NCI-H2196 (cell line): Measurements from ENCODE around the gene ATRN.

Source experiments
- DNase-seq: peaks from one replicate; lab custom pipeline; 2025; ENCODE audit not compliant: unreplicated experiment; lab: John Stamatoyannopoulos, UW

The ATRN gene

DNA sequence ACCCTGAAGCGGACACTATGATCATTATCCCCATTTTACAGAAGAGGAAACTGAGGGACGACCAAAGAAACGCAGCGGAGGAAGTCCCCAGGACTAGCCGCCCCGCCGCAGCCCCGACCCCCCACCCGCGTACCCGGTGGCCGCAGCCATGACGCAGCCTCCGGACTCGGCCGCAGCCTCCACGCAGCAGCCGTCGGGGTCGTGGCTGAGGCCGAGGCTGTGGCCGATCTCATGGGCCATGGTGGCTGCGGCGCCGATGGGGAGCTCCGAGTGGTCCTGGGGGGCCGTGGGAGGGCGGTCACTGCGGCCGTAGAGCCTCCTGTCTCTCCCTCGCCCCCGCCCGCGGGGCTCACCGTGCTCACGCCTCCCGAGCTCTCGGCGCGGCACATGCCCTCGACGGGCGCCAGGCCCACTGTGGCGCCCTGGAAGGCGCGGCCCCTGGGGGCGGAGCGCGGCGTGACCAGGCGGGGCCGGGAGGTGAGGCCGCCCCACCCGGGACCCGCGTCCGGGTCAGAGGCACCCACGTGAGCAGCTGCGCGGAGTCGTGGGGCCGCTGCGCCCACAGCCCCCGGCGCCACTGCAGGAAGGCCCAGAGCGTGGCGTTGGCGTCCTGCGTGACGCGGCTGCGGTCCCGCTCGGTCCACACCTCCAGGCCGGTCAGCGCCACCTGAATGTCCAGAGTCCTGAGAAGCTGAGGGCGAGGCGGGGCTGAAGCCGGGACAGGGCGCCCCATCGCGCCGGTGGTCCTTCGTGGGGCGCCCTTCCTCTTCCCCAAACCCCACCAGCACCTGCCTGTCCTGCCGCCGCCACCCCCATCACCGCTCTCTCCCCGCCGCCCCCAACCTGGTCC lies 202.6 kb downstream of the ATRN start:
- DNase-seq, result no peak

DNA sequence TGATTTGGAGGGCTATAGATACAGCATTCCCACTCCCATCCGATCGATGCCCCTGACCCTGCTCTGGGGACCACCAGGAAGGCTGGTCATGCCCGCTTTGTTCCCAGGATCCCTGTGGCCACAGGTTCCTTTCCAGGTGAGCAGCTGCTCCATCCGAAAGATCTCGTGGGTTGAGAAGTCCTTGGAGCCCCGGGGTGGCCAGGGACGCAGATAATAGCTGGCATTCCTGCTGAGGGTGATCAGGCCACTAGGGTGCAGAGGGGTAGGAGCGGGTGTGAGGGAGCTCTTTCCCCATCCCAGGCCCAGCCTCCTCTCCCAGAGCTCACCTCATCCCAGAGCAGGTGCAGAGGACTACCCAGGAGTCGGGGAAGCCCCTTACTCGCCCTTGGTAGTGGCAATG lies 203.6 kb downstream of the ATRN start:
- DNase-seq, result no peak

- DNase-seq, result no peak
Measured at GRCh38 chr20:3674995-3675900, 204.4 kb downstream of the ATRN start.

DNA sequence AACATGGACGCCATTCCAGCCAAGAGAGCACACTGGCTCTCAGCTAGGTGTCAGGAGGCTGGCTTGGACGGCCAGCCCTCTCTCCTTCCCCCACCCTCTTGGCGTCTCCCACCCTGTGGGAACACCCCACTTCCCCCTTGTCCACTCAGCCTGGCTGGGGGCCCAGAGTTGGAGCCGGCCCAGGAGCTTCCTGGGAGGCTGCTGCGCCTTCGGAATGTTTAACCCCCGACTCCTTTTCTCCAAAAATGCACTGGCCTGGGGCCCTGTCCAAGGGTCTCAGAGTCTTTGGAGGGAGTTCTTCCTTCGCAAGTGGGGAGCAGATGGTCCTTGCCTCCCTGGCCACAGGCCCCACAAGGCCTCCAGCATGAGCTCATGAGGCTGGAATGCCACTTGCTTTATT lies 206.9 kb downstream of the ATRN start:
- no peak for DNase-seq

DNA sequence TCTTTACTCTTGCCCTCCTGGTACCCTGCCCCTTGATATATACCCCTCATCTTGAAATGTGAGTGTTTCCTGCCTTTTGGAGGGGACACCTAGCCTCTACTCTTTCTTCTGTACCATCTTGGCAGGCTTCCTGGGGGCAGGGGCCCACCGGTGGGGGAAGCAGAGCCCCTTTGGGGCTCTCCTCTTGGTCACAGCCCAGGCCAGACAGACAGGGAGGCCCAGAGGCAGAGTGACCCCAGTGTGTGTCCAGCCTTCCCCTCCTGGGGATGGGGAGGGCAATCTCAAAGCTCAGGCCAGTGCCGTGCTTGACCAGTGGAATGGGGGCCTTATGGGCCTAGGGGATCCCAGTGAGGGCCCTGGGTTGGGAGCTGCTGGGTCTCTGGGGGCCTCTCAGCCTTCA lies 207.4 kb downstream of the ATRN start:
- DNase-seq, result no peak

DNA sequence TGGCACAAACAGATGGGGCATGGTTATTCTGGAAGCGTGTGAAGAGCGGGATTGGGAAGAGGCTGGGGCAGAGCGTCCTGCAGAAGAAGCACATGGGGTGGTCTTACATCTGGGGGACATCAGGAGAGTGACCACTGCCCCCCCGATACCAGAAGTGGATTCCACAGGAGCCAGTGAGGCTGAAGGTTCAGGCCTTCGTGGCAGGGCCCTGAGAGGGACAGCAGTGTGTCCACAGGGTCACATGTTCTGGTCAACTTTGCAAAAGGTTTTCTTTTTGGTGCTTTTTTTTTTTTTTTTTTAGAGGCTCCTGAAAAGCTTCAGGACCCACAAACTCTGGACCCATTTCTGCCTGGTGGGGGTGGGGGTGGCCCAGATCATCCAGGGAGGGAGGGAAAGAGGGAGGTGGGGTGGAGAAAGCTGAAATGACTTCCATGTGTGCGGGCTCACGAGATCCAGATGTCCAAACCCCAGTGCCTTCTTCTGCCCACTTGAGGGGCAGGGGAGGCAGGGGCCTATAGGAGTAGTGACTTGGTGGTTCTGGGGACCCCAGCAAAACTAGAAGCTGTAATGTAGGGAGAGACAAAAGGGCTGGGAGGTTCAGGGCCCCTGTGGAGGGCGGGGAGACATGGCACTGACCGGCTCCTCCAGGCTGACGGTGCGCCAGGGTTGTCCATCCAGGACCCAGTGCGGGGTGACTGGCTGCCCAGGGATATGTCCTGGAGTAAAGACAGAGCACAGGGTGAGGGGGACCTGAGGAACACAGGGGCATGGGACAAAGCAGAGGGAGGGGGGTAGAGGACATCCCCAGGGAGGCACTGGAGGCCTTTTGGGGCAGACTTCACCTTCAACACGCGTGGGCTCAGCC lies 208.3 kb downstream of the ATRN start:
- no peak for DNase-seq

GRCh38 chr20:3679749-3680700 lies 209.2 kb downstream of the ATRN start:
- DNase-seq, result no peak

DNA sequence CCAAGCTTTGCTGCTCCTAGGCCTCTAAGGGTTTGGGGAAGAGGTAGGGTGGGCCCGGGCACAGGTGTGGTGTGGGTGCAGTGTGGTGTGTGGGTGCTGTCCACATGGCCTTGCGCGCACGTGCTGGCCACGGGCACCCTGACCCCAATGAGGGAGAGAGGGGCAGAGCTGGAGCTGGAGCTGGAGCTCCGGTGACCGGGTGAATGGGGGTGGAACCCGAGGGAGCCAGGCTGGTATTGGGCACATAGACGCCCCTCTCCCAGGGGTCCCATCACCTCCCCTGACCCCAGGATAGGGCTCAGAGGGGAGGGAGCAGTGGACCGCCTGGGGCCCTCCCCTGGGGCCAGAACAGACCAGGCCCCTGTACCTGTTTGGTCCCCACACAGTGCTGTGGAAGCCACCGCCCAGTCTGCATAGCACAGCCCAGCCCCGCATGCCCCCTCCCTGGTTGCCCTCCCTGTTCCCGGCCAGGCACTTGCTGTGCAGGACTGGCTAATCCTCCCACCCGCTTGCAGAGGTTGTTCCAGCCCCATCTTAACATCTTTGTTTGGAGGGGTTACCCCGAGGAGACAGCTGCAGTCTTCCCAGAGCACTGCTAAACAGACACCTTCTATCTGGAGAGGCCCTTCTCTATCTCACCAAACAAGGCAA lies 210.0 kb downstream of the ATRN start:
- no peak for DNase-seq

DNA sequence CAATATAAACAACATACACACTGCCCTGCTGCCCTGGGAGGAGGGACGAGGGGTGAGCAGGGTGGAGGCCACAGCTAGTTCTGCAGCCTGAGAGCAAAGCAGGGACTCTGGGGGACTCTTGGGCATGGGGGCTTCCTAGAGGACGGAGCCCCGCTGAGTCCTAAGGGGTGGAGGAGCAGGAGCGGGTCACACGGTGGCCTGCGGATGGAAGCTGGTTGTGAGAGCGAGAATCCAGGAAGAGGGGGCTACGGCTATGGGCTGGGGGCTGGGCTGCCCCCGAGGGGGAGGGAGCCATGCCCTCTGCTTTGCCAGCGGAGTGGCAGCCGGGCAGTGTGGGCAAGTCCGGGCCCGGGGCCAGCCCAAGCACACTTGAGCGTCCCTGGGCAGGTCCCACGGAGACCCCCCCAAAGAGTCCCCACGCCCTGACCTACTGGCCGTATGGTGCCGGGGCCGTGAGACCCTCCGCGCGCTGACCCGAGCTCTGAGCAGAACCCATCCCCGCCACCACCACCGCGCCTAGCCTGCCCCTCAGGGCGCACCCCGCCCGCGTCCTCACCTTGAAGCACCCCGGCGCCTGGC lies 210.6 kb downstream of the ATRN start:
- no peak for DNase-seq

GRCh38 chr20:3681931-3682781 lies 211.3 kb downstream of the ATRN start, which contains the start of gene ADAM33:
Gene ADAM33 (minus strand): TSS chr20:3682010. CDS start chr20:3682004, 6 bp downstream.
- no peak for DNase-seq

DNA sequence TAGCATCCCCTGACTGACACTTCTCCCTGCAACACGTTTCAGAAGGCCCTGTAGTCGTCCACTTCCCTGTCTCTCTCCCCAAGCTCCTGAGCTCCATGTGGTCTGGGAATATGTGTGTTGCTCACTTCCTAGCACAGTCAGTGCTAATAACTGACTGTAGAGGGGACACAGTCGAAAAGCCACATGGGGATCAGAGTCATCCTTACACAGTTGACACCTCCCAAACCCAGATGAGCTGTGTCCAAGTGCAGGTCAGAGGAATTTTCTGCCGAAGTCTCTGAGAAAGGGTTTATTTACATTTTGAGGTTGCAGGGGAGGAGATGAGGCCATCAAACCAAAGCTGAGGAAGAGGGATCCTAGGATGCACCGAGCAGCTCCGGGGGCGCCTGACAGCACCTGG lies 214.5 kb downstream of the ATRN start:
- DNase-seq, result no peak

GRCh38 chr20:3686421-3686820 lies 215.6 kb downstream of the ATRN start:
- no peak for DNase-seq

DNA sequence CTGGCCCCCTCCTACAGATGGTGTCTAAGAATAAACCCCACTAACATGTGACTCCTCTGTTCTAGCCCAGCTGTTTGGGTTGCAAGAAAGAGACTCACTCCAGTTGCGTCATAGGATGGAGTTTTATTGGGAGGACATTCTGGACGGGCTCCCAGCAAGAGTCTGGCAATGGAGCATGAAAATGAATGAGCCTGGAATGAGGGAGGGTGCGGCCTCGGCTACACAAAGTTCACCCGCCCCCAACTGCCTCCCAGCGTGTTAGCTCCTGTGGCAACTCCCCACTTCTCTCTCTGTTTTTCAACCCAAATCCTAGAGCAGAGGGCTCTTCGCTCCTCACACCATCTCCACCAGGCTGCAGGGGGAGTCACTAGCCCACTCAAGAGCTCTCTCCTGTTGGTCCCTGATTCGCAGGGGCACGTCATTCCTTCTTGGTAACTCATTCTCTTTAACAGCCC lies 216.1 kb downstream of the ATRN start:
- no peak for DNase-seq

- peak; percentile 10 for DNase-seq
Measured at GRCh38 chr20:3687655-3688054, 216.8 kb downstream of the ATRN start.

DNA sequence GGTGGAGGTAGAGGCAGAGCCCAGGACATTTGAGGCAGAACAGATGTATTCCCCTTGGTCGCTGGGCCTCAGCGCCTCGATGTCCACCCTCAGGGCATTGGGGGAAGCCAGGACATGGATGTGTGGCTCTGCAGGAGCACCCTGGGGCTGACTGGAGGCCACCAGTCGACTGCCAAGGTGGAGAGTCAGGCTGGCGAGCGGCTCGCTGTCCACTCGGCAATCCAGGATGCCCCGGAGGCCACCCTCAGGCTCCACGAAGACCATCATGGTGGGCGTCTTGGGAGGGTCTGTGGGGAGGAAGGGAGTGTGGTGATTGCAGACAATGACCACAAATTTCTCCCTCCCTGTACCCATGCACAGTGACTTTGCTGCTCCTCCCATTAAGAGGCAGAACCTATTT lies 219.2 kb downstream of the ATRN start:
- DNase-seq, result no peak

DNA sequence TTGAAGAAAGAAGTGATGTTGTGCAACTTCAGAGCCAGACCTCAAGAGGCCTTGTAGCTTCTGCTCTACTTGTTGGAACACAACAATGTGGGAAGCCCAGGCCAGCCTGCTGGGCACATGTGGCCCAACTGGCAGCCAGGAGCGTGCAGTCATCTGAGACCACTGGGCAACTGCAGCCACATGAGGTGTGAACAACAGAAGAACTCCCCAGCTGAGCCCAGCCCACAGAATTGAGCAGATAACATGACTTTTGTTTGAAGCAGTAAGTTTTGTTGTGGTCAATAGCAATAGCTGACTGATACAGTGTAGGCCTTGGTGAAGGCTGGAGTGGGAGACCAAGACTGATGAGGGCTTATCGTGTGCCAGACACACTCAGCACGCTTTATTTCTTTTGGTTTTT lies 219.6 kb downstream of the ATRN start:
- no peak for DNase-seq

DNA sequence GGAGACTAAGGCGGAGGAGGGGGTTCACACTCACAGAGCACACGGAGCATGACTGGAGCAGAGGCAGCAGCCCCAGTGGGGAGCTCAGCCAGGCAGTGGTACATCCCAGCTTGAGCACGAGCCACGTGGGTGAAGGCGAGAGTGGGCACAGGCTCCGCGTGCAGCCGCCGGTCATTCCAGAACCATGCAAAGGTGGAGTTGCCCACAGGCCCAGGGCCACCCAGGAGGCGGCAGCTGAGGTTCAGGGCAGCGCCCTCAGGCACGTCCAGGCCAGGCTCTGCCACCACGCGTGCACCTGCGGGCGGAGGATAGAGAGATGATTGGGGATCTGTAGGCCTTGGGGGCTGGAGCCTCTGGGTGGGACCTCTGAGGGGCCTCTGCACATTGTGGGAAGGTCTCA lies 220.5 kb downstream of the ATRN start:
- no peak for DNase-seq

DNA sequence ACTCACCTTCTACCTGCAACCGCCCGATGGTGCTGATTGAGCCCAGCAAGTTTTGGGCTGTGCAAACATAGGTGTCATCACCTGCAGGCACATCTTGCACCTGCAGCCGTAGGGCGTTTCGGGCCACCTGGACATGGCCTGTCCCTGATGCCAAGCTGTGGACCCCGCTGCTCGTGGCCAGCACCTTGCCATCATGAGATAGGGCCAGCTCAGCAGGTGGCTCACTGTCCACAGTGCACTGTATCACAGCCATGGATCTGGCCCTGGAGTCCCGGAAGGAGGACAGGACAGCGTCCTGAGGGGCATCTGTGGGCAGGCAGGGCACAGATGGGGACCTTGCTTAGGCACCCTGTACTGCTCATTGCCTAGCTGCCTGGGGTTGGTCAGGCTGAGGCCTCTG lies 221.1 kb downstream of the ATRN start:
- DNase-seq, result no peak
